ENCODE results near the gene CYFIP2. TPM values are rescaled to one million over a fixed set of nuclear protein-coding genes. Genes with fewer than 3 reads are reported as not detected.
A peak's percentile ranks its signal among the peaks of the same experiment; 100 is the strongest.

Gene CYFIP2
- total and polyA plus RNA-seq, 2 of the 13 experiments (the other 11 are each of a cell fraction or from before 2014, with no cell fraction given): 22.6 to 30.3 TPM

DNA sequence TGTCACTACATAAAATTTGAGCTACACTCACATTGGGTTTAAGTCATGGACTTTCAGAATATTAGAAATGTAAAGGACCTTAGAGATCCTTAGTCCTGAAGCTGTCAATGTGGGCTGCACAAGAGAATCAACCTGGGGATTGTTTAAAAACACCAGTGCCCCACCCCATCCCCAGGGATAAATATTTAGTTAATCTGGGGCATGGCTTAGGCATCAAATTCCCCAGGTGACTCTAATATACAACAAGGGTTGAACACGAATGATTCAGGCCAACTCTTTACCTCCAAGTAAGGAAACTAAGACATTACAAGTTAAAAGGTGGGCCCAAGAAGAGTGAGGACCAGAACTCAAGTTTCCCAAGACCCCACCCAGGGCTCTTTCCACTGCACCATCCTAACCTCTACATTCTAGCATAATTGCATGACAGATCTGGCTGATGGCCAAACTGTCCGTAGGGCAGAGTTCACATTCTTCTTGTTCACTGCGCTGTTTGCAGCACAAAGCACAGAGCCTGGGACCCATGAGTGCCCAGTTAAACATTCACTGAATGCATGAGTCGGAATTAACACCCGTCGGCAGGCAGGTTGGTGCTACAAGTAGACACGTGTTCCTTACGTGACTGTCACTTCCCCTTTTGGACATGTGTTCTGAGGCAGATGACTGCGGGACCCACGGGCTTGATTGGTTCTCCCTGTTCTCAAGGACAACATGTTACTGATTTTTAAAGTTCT is 25.2 kb downstream of the CYFIP2 start (continued):
- TF ChIP-seq, protein P1, sequence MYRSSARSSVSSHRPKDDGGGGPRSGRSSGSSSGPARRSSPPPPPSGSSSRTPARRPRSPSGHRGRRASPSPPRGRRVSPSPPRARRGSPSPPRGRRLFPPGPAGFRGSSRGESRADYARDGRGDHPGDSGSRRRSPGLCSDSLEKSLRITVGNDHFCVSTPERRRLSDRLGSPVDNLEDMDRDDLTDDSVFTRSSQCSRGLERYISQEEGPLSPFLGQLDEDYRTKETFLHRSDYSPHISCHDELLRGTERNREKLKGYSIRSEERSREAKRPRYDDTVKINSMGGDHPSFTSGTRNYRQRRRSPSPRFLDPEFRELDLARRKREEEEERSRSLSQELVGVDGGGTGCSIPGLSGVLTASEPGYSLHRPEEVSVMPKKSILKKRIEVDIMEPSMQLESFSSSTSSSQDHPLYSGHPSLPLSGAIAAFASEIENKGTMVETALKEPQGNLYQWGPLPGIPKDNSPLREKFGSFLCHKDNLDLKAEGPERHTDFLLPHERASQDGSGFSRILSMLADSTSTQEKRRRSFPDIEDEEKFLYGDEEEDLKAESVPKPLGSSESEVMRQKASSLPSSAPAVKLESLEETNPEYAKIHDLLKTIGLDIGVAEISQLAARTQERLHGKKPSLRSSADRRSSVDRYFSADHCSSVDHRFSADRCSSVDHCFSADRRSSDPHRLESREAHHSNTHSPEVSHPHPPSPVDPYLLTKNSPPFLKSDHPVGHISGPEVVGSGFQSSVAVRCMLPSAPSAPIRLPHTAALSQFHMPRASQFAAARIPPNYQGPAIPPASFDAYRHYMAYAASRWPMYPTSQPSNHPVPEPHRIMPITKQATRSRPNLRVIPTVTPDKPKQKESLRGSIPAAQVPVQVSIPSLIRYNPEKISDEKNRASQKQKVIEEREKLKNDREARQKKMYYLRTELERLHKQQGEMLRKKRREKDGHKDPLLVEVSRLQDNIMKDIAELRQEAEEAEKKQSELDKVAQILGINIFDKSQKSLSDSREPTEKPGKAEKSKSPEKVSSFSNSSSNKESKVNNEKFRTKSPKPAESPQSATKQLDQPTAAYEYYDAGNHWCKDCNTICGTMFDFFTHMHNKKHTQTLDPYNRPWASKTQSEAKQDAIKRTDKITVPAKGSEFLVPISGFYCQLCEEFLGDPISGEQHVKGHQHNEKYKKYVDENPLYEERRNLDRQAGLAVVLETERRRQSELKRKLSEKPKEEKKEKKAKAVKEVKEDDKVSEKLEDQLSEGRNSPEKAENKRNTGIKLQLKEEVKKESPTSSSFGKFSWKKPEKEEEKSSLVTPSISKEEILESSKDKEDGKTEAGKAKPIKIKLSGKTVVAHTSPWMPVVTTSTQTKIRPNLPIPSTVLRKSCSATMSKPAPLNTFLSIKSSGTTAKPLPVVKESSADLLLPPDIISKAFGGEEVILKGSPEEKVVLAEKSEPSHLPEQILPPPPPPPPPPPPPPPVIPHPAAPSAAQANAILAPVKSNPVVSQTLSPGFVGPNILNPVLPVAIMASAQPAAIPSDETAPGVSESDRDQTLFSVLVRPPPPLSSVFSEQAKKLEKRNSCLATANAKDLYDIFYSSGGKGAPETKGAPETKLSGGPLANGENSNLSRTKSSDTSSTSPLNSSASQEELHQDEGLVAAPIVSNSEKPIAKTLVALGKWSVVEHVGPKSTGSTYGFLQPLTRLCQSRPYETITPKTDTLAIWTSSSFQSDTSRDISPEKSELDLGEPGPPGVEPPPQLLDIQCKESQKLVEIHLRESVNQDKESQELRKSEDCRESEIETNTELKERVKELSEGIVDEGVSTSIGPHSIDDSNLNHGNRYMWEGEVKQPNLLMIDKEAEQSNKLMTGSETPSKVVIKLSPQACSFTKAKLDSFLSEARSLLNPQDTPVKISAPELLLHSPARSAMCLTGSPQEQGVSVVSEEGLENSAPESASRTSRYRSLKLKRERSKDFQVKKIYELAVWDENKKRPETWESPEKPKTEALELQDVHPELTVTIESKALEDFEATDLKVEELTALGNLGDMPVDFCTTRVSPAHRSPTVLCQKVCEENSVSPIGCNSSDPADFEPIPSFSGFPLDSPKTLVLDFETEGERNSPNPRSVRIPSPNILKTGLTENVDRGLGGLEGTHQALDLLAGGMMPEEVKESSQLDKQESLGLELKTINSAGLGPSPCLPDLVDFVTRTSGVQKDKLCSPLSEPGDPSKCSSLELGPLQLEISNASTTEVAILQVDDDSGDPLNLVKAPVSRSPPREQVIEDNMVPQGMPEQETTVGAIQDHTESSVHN (CRISPR knock-in tag; IDR thresholded peaks at IDR 0.05): peak; percentile 89; the same call in 1 of the 2 replicates
- TF ChIP-seq, protein P2, sequence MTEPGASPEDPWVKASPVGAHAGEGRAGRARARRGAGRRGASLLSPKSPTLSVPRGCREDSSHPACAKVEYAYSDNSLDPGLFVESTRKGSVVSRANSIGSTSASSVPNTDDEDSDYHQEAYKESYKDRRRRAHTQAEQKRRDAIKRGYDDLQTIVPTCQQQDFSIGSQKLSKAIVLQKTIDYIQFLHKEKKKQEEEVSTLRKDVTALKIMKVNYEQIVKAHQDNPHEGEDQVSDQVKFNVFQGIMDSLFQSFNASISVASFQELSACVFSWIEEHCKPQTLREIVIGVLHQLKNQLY (CRISPR knock-in tag; IDR thresholded peaks at IDR 0.05): peak; percentile 100
- peak; percentile 51; the same call in 1 of the 2 replicates for TF ChIP-seq KMT2A (CRISPR knock-in tag; IDR thresholded peaks at IDR 0.05)
- no peak for TF ChIP-seq KDM5A (IDR thresholded peaks at IDR 0.05; ENCODE audit: borderline replicate concordance, low read length)
- 0 out of 2 replicates have a peak, but pooled peaks have one; percentile 70 for TF ChIP-seq SSRP1 (CRISPR knock-in tag; IDR thresholded peaks at IDR 0.05)
- TF ChIP-seq, protein P3, sequence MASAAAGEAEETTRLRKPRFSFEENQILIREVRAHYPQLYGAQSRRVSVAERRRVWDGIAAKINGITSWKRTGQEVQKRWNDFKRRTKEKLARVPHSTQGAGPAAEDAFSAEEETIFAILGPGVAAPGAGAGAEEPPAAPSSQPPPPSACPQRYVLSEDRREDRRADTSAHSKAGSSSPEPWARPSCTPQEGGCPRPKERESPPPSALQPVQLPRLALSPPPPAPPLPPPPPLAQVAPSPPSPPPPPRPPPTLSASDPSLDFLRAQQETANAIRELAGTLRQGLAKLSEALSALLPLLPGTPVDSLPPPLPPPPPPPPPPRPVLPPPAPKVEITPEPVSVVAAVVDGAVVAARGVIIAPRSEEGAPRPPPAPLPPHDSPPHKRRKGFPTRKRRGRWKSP (CRISPR knock-in tag; IDR thresholded peaks at IDR 0.05): peak; percentile 93
- peak; percentile 79 for TF ChIP-seq ZBTB38 (CRISPR knock-in tag; IDR thresholded peaks at IDR 0.05)
- TF ChIP-seq, protein P4, sequence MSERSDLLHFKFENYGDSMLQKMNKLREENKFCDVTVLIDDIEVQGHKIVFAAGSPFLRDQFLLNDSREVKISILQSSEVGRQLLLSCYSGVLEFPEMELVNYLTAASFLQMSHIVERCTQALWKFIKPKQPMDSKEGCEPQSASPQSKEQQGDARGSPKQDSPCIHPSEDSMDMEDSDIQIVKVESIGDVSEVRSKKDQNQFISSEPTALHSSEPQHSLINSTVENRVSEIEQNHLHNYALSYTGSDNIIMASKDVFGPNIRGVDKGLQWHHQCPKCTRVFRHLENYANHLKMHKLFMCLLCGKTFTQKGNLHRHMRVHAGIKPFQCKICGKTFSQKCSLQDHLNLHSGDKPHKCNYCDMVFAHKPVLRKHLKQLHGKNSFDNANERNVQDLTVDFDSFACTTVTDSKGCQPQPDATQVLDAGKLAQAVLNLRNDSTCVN (CRISPR knock-in tag; IDR thresholded peaks at IDR 0.05; ENCODE audit: borderline replicate concordance): peak; percentile 92
- TF ChIP-seq, protein P5, sequence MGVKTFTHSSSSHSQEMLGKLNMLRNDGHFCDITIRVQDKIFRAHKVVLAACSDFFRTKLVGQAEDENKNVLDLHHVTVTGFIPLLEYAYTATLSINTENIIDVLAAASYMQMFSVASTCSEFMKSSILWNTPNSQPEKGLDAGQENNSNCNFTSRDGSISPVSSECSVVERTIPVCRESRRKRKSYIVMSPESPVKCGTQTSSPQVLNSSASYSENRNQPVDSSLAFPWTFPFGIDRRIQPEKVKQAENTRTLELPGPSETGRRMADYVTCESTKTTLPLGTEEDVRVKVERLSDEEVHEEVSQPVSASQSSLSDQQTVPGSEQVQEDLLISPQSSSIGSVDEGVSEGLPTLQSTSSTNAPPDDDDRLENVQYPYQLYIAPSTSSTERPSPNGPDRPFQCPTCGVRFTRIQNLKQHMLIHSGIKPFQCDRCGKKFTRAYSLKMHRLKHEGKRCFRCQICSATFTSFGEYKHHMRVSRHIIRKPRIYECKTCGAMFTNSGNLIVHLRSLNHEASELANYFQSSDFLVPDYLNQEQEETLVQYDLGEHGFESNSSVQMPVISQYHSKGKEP (CRISPR knock-in tag; IDR thresholded peaks at IDR 0.05): 0 out of 2 replicates have a peak, but pooled peaks have one; percentile 48
- peak; percentile 86 for TF ChIP-seq NCOA2 (CRISPR knock-in tag; IDR thresholded peaks at IDR 0.05)
- no peak for TF ChIP-seq ARNT (IDR thresholded peaks at IDR 0.05)
- TF ChIP-seq MAZ (IDR thresholded peaks at IDR 0.05; ENCODE audit: borderline replicate concordance, low read depth, low read length): no peak
- TF ChIP-seq MAZ (CRISPR knock-in tag; IDR thresholded peaks at IDR 0.05; ENCODE audit: low read depth): peak; percentile 51; the same call in 1 of the 2 replicates
- TF ChIP-seq ZNF652 (CRISPR knock-in tag; IDR thresholded peaks at IDR 0.05; ENCODE audit: borderline replicate concordance, low read depth): peak; percentile 76; the same call in 1 of the 2 replicates
- TF ChIP-seq RBAK (CRISPR knock-in tag; IDR thresholded peaks at IDR 0.05): 0 out of 2 replicates have a peak, but pooled peaks have one; percentile 37
